ENCODE results near the gene SARDH. TPM values are rescaled to one million over a fixed set of nuclear protein-coding genes. Genes with fewer than 3 reads are reported as not detected.

Gene SARDH
- total and polyA plus RNA-seq, 2 of the 8 experiments (the other 6 are each of a cell fraction or from before 2014, with no cell fraction given), result 6.4 to 7.4 TPM

GRCh38 chr9:133643978-133644760, 94.0 kb downstream of the SARDH start:
- no peak for DNase-seq (ENCODE audit: low read depth in 1 of 2, low spot score in 2 of 2)
- no peak overlapping the region for H3K23ac ChIP-seq (ENCODE audit: insufficient read length)
- H3K4me3 ChIP-seq (ENCODE audit: extremely low read depth in 1 of 4, insufficient read depth in 2 of 4, low read depth in 3 of 4, low read length in 4 of 4), result no peak overlapping the region
- no peak overlapping the region for H3K9ac ChIP-seq (replicated peaks in 1 of 4; ENCODE audit: extremely low read depth in 1 of 4, low read depth in 3 of 4, low read length in 3 of 4)
- POLR2A ChIA-PET (ENCODE audit: partially characterized antibody), result interaction anchor here (0.6 to 1.5 kb wide), 3 partner anchors 12 to 31 kb away, joined by 3 to 7 read pairs (median 5); no protein-coding TSS in a partner anchor
- no peaks in the 10 kb centered on the region for H3K27me3 ChIP-seq (replicated peaks in 1 of 4; ENCODE audit: control insufficient read depth in 3 of 4, extremely low read depth in 1 of 4, insufficient read depth in 3 of 4, low read length in 3 of 4)
- no peak overlapping the region for H2BK15ac ChIP-seq (ENCODE audit: low read length)
- no peak overlapping the region for H2AFZ ChIP-seq (ENCODE audit: low read length)
- H2BK12ac ChIP-seq (ENCODE audit: low read depth, low read length), result no peak overlapping the region
- no peaks in the 10 kb centered on the region for H3K9me3 ChIP-seq (ENCODE audit: insufficient read depth in 2 of 2, low read depth in 1 of 2, low read length in 1 of 2)
- H2BK120ac ChIP-seq (replicated peaks; ENCODE audit: low read depth, low read length), result no peak overlapping the region
- TF ChIP-seq RBBP5 (IDR thresholded peaks at IDR 0.05; ENCODE audit: borderline replicate concordance, low read depth, low read length), result no peak
- TF ChIP-seq, protein P1, sequence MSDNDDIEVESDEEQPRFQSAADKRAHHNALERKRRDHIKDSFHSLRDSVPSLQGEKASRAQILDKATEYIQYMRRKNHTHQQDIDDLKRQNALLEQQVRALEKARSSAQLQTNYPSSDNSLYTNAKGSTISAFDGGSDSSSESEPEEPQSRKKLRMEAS (IDR thresholded peaks at IDR 0.05), result no peak
- no peak for TF ChIP-seq TAF1 (IDR thresholded peaks at IDR 0.05; ENCODE audit: low read depth, low read length)
- H3K4me1 ChIP-seq (replicated peaks in 1 of 4; ENCODE audit: control insufficient read depth in 3 of 4, insufficient read depth in 4 of 4, low read length in 3 of 4), result peaks cover 0 to 5% (median 0%) of the 10 kb centered on the region in 4 experiments; a peak in 1 of 7 replicates
- no peak overlapping the region for H3K4me2 ChIP-seq (ENCODE audit: insufficient read depth in 1 of 2, low read depth in 2 of 2, low read length in 2 of 2)
- no peaks in the 10 kb centered on the region for H3K36me3 ChIP-seq (ENCODE audit: control insufficient read depth in 2 of 4, insufficient read depth in 4 of 4, low read length in 3 of 4)
- no peak overlapping the region for H3K56ac ChIP-seq (replicated peaks; ENCODE audit: insufficient read length, low read depth, low read length)
- H3K4ac ChIP-seq (replicated peaks; ENCODE audit: insufficient read length, low read depth, low read length), result no peak overlapping the region
- no peak overlapping the region for H2BK5ac ChIP-seq (ENCODE audit: low read depth, low read length)
- H3K79me2 ChIP-seq (ENCODE audit: control insufficient read depth in 1 of 2, insufficient read depth in 2 of 2, low read length in 2 of 2), result no peaks in the 10 kb centered on the region
- H4K91ac ChIP-seq (replicated peaks; ENCODE audit: insufficient read length, low read length), result no peak overlapping the region
- H3K14ac ChIP-seq (ENCODE audit: insufficient read length), result no peak overlapping the region
- CTCF ChIA-PET (ENCODE audit: partially characterized antibody), result interaction anchor here (0.7 to 1.8 kb wide), 4 partner anchors 13 to 110 kb away, joined by 3 to 4 read pairs (median 4); partner anchors contain the start of gene ADAMTSL2
- FAIRE-seq, result no peak
- H3K79me1 ChIP-seq (ENCODE audit: low read depth, low read length), result no peaks in the 10 kb centered on the region; the same call in 1 of the 2 replicates
- no peak overlapping the region for H2BK20ac ChIP-seq (ENCODE audit: low read length)
- 0 out of 2 replicates have a peak, but pooled peaks cover 1% of the 10 kb centered on the region for H3K23me2 ChIP-seq (ENCODE audit: low read depth, low read length)
- no peak overlapping the region for H2AK5ac ChIP-seq (ENCODE audit: low read depth, low read length)
- H4K20me1 ChIP-seq (replicated peaks in 1 of 2; ENCODE audit: control insufficient read depth in 1 of 2, insufficient read depth in 2 of 2, low read length in 2 of 2), result peaks cover 0 to 1% of the 10 kb centered on the region in 2 experiments
- no peak overlapping the region for H3K18ac ChIP-seq (ENCODE audit: extremely low read depth, low read length)
- H4K5ac ChIP-seq (ENCODE audit: insufficient read length, low read depth, low read length), result no peak overlapping the region
- no peak overlapping the region for H3K27ac ChIP-seq (ENCODE audit: low read depth, low read length)
- H4K8ac ChIP-seq (ENCODE audit: extremely low read depth, insufficient read depth, low read length), result no peak overlapping the region
- WGBS, 2 experiments (ENCODE audit: extremely low coverage in 1 of 2, insufficient coverage in 1 of 2, insufficient read length in 1 of 2, insufficient replicate concordance in 2 of 2, low coverage in 1 of 2, low lambda C conversion rate in 2 of 2, missing lambda C conversion rate in 1 of 2), result 81% methylated on average over 23 of the region's 23 CpGs; no CpG with 5 or more reads in 1 of the 2 experiments
